SKM-1 (cell line): ENCODE results near the gene MBD3L2.
"Not testable (repeated sequence)": the region's sequence is repeated elsewhere in the genome, so short reads cannot be mapped to it uniquely, and the experiment has no call there.

ENCODE experiments used
- DNase-seq: peaks from one replicate; lab custom pipeline; 2025; ENCODE audit not compliant: unreplicated experiment; lab: John Stamatoyannopoulos, UW

MBD3L2 gene

DNA sequence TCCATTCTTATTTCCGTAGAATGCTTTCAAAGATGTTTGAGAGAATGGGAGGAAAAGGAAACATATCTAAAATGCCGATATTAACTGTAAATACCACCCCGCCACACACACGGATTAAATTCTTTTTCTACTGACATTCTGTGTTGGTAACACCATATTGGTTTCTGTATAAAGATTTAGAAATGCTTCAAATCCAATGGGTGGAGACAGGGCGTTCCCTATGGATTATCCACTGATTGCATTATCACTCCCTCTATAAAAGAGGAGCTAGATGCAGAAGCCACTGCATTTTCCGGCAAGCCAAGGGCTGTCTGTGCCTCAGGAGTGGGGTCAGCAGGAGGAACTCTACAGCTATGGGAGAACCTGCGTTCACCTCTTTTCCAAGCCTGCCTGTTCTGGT, at the start of gene MBD3L2:
Gene MBD3L2 (plus strand): TSS at position 301 of the 400 bp plus-strand sequence. CDS start 53 bp downstream, at position 354.
- not testable (repeated sequence) for DNase-seq

DNA sequence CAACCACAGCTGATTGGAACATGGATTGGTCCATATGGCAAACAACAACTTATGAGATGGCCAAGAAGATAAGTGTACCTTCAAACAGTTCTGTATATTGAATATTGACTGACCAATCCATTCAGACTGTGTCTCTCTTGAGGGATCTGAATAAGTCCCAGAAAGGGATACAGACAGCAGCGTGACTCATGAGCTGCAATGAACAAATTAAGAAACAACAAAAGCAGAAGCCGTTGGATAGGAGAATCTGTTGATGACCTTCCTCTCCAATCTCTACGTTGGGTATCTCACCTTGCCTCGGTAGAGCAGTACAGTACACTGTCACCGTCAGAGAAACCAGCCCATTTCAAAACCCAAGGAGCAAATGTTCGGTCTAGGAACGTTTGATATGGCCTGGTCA, 49.2 kb upstream of the MBD3L2 start:
- no peak for DNase-seq

DNA sequence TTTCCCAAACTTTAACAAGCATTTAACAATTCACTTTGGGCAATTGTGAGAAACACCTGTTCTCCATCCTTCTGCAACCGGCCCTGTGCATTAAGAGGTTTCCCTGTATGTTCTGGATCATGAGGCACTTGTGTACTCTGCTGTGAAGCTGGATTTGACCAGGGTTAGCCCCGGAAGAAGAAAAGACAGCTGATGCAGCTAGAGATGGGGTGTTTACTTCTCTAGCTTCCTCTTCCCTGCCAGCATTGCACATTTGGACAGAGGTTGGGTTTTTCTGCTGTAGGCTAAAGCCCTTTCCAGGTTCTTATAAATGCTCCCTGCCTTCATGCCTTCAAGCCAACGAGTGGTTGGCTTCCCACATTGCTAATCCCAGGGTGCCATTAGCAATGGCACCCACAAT, 48.8 kb upstream of the MBD3L2 start:
- no peak for DNase-seq

- DNase-seq = no peak
These were observed 48.3 kb upstream of the MBD3L2 start for GRCh38 chr19:7000816-7001215.

DNA sequence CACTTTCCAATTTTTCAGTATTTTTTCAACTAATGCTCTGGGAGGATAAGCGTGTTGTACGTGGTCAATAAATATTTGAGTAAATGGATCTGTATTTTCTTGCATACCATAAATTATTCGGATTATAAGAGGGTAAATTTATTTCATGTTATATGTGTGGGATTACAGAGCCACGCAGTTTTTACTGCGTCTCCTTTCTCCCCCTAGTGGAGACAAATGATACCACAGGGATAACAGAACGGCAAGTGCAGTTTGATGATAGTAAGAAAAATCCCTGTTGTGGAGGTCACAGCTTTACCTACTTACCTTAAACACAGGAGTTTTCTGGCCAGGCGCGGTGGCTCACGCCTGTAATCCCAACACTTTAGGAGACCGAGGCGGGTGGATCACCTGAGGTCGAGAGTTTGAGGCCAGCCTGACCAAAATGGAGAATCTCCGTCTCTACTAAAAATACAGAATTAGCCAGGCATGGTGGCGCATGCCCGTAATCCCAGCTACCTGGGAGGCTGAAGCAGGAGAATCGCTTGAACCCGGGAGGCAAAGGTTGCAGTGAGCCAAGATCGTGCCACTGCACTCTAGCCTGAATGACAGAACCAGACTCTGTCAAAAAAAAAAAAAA, 44.7 kb upstream of the MBD3L2 start:
- no peak for DNase-seq

GRCh38 chr19:7006135-7006704, 42.9 kb upstream of the MBD3L2 start:
- no peak for DNase-seq

- no peak for DNase-seq
These were observed 41.3 kb upstream of the MBD3L2 start for GRCh38 chr19:7007859-7008258.

GRCh38 chr19:7010722-7011593, 38.2 kb upstream of the MBD3L2 start:
- no peak for DNase-seq

GRCh38 chr19:7013678-7014077, 35.4 kb upstream of the MBD3L2 start:
- no peak for DNase-seq

- DNase-seq = no peak
These were observed 30.3 kb upstream of the MBD3L2 start for GRCh38 chr19:7018828-7019227.

- DNase-seq = not testable (repeated sequence)
These were observed 27.8 kb upstream of the MBD3L2 start, which contains the start of gene MBD3L2B for GRCh38 chr19:7021331-7021730. Gene MBD3L2B, minus strand, starts transcription at chr19:7021431. Its CDS starts 34 bp downstream, at chr19:7021397.

DNA sequence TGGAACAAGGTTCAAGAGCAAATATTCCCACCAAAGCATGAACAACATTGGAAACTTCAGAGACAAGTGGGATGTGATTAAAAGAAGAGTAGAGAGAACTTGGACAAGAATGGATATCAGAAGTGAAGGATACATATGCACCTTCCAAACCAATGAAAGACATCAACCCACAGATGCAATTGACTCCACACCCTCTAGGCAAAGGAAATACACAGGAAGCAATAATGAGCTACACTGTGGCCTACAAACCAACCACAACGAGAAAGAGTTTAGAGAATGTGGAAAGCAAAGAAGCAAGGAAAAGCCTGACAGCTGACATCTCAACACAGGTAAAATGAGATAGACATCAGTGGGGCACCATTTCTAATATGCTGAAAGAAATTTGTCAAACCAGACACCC, 20.3 kb upstream of the MBD3L2 start:
- DNase-seq = not testable (repeated sequence)

DNA sequence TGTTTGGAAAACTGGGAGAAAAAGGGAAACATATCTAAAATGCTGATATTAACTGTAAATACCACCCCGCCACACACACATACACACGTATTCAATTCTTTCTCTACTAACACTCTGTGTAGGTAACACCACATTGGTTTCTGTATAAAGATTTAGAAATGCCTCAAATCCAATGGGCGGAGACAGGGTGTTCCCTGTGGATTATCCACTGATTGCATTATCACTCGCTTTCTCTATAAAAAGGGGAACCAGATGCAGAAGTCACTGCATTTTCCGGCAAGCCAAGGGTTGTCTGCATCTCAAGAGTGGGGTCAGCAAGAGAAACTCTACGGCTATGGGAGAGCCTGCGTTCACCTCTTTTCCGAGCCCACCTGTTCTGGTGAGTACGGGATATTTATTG, 18.8 kb upstream of the MBD3L2 start, which contains the start of gene MBD3L5:
Gene MBD3L5 (plus strand): TSS at position 301 of the 400 bp plus-strand sequence. CDS start 34 bp downstream, at position 335.
- DNase-seq = not testable (repeated sequence)

GRCh38 chr19:7040079-7040478, 9.0 kb upstream of the MBD3L2 start, which contains the start of gene MBD3L4:
Gene MBD3L4, minus strand, starts transcription at chr19:7040179. Its CDS starts 35 bp downstream, at chr19:7040144.
- not testable (repeated sequence) for DNase-seq

DNA sequence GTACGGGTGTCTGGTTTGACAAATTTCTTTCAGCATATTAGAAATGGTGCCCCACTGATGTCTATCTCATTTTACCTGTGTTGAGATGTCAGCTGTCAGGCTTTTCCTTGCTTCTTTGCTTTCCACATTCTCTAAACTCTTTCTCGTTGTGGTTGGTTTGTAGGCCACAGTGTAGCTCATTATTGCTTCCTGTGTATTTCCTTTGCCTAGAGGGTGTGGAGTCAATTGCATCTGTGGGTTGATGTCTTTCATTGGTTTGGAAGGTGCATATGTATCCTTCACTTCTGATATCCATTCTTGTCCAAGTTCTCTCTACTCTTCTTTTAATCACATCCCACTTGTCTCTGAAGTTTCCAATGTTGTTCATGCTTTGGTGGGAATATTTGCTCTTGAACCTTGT, 7.6 kb upstream of the MBD3L2 start:
- DNase-seq = not testable (repeated sequence)

- DNase-seq = not testable (repeated sequence)
These were observed 2.3 kb downstream of the MBD3L2 start for GRCh38 chr19:7051421-7051820.

DNA sequence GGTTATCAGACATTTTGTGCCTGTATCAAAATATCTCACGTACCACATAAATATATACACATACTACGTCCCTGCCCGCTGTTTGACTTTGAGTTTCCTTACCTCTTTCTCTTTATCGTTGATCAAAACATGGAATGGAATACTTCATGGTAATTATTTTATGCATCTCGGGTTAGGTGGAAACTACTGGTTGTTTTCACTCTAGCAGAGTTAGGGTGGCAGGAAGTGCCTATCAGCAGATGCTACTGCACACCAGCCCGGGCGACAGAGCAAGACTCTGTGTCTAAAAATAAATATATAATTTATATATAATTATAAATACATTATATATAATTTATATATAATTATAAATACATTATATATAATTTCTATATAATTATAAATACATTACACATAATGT, 3.8 kb downstream of the MBD3L2 start:
- not testable (repeated sequence) for DNase-seq

GRCh38 chr19:7054635-7055368, 5.7 kb downstream of the MBD3L2 start:
- DNase-seq = not testable (repeated sequence)

- not testable (repeated sequence) for DNase-seq
These were observed 6.6 kb downstream of the MBD3L2 start for GRCh38 chr19:7055679-7056078.

GRCh38 chr19:7056371-7056770, 7.2 kb downstream of the MBD3L2 start:
- DNase-seq = not testable (repeated sequence)

DNA sequence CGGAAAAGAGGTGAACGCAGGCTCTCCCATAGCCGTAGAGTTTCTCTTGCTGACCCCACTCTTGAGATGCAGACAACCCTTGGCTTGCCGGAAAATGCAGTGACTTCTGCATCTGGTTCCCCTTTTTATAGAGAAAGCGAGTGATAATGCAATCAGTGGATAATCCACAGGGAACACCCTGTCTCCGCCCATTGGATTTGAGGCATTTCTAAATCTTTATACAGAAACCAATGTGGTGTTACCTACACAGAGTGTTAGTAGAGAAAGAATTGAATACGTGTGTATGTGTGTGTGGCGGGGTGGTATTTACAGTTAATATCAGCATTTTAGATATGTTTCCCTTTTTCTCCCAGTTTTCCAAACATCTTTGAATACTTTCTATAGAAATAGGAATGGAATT, 9.5 kb downstream of the MBD3L2 start, which contains the start of gene MBD3L3:
Gene MBD3L3 (minus strand): TSS at position 101 of the 400 bp plus-strand sequence. CDS start 71 bp downstream, at position 30.
- not testable (repeated sequence) for DNase-seq
